ENCODE results near the gene NME2.

NME2 gene

DNA sequence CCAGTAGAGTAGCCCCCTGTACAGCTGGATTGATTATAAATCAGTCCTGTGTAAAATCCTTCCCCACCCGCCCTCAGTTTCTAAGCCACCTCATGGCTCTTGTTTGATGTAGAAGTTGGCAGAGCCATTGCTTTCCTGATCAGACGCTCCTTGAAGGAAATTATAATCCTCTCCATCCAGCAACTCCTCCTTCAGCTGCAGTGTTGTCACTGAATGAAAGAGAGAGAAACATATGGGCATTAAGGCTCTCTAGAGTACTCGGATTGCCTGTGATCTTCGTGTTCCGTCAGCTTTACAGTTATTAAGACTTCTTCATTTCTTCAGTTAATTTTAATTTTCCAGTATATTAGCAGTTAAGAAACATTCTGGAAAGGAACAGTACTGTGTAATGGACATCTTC lies 14.3 kb downstream of the NME2 start:
- Histone ChIP-seq H3K4me1 (ENCODE audit: insufficient read depth, low read length, poor library complexity, severe bottlenecking) (no peaks in the 10 kb centered on the region), H4K20me1 (ENCODE audit: insufficient read depth, low read length, poor library complexity, severe bottlenecking) (no peaks in the 10 kb centered on the region), H3K9me2 (replicated peaks; ENCODE audit: low read depth, low read length) (no peaks in the 10 kb centered on the region), H3K4me3 (ENCODE audit: low read length, poor library complexity, severe bottlenecking) (no peak overlapping the region), H3K4me2 (ENCODE audit: low read depth, low read length, poor library complexity, severe bottlenecking) (no peak overlapping the region), H3K9ac (ENCODE audit: low read depth, low read length, poor library complexity, severe bottlenecking) (no peak overlapping the region), H2AFZ (ENCODE audit: low read length) (no peak overlapping the region), H3K27me3 (ENCODE audit: insufficient read depth, low read length, poor library complexity, severe bottlenecking) (no peaks in the 10 kb centered on the region), H3K9me3 (ENCODE audit: insufficient read depth, low read depth, low read length) (no peaks in the 10 kb centered on the region), H3K79me2 (ENCODE audit: insufficient read depth, low read length) (no peaks in the 10 kb centered on the region), H3K36me3 (ENCODE audit: insufficient read depth, low read length) (peaks cover 42% of the 10 kb centered on the region; the same call in 1 of the 2 replicates), H3F3A (ENCODE audit: low read depth) (no peaks in the 10 kb centered on the region)
- no peak for TF ChIP-seq EZH2phosphoT487 (IDR thresholded peaks at IDR 0.05; ENCODE audit: borderline replicate concordance)
- TF ChIP-seq, protein P1, sequence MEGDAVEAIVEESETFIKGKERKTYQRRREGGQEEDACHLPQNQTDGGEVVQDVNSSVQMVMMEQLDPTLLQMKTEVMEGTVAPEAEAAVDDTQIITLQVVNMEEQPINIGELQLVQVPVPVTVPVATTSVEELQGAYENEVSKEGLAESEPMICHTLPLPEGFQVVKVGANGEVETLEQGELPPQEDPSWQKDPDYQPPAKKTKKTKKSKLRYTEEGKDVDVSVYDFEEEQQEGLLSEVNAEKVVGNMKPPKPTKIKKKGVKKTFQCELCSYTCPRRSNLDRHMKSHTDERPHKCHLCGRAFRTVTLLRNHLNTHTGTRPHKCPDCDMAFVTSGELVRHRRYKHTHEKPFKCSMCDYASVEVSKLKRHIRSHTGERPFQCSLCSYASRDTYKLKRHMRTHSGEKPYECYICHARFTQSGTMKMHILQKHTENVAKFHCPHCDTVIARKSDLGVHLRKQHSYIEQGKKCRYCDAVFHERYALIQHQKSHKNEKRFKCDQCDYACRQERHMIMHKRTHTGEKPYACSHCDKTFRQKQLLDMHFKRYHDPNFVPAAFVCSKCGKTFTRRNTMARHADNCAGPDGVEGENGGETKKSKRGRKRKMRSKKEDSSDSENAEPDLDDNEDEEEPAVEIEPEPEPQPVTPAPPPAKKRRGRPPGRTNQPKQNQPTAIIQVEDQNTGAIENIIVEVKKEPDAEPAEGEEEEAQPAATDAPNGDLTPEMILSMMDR (conservative IDR thresholded peaks at IDR 0.05; ENCODE audit: low read length): no peak

DNA sequence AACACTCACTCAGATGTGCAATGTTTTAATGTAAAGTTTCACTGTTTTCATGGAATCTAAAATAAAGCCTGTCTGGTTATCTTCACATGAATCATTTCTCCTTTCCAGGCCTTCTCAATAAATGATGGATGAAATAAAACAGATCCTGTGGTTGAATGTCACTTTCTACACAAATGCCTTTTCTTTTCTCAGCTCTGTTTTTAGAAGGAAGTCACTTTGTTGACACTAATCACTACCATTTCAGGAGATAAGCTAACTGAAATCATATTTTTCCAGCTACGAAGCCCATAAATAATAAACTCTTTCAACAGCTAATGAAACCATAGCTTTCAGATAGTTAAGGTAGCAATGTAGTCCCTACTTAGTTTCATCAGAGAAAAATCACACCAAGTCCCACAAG lies 17.9 kb downstream of the NME2 start:
- Histone ChIP-seq H3K79me2 (ENCODE audit: insufficient read depth, low read length) (no peaks in the 10 kb centered on the region), H2AFZ (ENCODE audit: low read length) (no peak overlapping the region), H3K4me2 (ENCODE audit: low read depth, low read length, poor library complexity, severe bottlenecking) (no peak overlapping the region), H3K27me3 (ENCODE audit: insufficient read depth, low read length, poor library complexity, severe bottlenecking) (no peaks in the 10 kb centered on the region), H3K4me3 (ENCODE audit: low read length, poor library complexity, severe bottlenecking) (no peak overlapping the region), H3K4me1 (ENCODE audit: insufficient read depth, low read length, poor library complexity, severe bottlenecking) (no peaks in the 10 kb centered on the region), H3K36me3 (ENCODE audit: insufficient read depth, low read length) (peaks cover 56% of the 10 kb centered on the region; the same call in 1 of the 2 replicates), H3K9ac (ENCODE audit: low read depth, low read length, poor library complexity, severe bottlenecking) (no peak overlapping the region), H3K9me2 (replicated peaks; ENCODE audit: low read depth, low read length) (no peaks in the 10 kb centered on the region), H4K20me1 (ENCODE audit: insufficient read depth, low read length, poor library complexity, severe bottlenecking) (no peaks in the 10 kb centered on the region), H3F3A (ENCODE audit: low read depth) (no peaks in the 10 kb centered on the region), H3K9me3 (ENCODE audit: insufficient read depth, low read depth, low read length) (no peaks in the 10 kb centered on the region)
- TF ChIP-seq EZH2phosphoT487 (IDR thresholded peaks at IDR 0.05; ENCODE audit: borderline replicate concordance): no peak
- TF ChIP-seq, protein P1 (conservative IDR thresholded peaks at IDR 0.05; ENCODE audit: low read length): no peak

DNA sequence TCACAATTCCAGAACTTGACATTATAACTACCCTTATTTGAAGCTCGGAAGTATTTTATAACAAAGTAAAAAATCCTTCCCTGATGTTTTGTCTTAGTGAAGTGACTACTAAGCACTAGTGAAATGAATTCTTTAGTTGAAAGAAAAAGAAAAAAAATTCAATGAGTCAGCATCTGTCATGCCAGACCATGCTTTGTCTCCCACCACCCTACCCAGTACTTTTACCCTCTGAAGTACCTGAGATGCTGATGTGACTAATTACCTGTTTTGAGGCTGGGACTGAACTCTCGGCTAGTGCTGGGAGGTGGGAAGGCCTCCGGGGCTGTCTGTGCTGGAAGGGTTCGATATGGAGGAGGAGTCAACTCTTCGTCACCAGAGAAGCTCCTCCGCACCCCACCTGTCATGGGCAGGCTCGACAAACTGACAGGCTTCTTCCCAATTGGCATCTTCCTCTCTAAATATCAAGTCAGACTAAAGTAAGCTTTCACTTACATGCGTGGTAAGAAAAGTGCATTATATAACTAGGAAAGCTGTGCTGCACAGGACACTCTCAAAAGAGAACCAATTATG lies 19.6 kb downstream of the NME2 start:
- Histone ChIP-seq H3K36me3 (ENCODE audit: insufficient read depth, low read length) (peaks cover 61% of the 10 kb centered on the region; the same call in 1 of the 2 replicates), H3F3A (ENCODE audit: low read depth) (no peaks in the 10 kb centered on the region), H3K9me3 (ENCODE audit: insufficient read depth, low read depth, low read length) (no peaks in the 10 kb centered on the region), H3K79me2 (ENCODE audit: insufficient read depth, low read length) (no peaks in the 10 kb centered on the region), H3K4me3 (ENCODE audit: low read length, poor library complexity, severe bottlenecking) (no peak overlapping the region), H2AFZ (ENCODE audit: low read length) (no peak overlapping the region), H3K27me3 (ENCODE audit: insufficient read depth, low read length, poor library complexity, severe bottlenecking) (no peaks in the 10 kb centered on the region), H3K4me2 (ENCODE audit: low read depth, low read length, poor library complexity, severe bottlenecking) (no peak overlapping the region), H3K4me1 (ENCODE audit: insufficient read depth, low read length, poor library complexity, severe bottlenecking) (no peaks in the 10 kb centered on the region), H4K20me1 (ENCODE audit: insufficient read depth, low read length, poor library complexity, severe bottlenecking) (no peaks in the 10 kb centered on the region), H3K9ac (ENCODE audit: low read depth, low read length, poor library complexity, severe bottlenecking) (no peak overlapping the region), H3K9me2 (replicated peaks; ENCODE audit: low read depth, low read length) (no peaks in the 10 kb centered on the region)
- TF ChIP-seq, protein P1 (conservative IDR thresholded peaks at IDR 0.05; ENCODE audit: low read length): no peak
- TF ChIP-seq EZH2phosphoT487 (IDR thresholded peaks at IDR 0.05; ENCODE audit: borderline replicate concordance): no peak

Data from Loucy (cell line).